Erythroblast (primary cell): ENCODE measurements around the gene SAFB.
"Not testable (repeated sequence)": the region's sequence is repeated elsewhere in the genome, so short reads cannot be mapped to it uniquely, and the experiment has no call there.

Experiments used
- DNase-seq, 2 experiments: peaks; one replicate each; lab custom pipeline; 2025; lab: John Stamatoyannopoulos, UW
- GATA1 ChIP-seq: IDR thresholded peaks from 2 replicates; pipeline ENCODE4 v1.6.1; 2011; ENCODE audit warnings: low read depth, mild to moderate bottlenecking, control low read depth, low read length, moderate library complexity
- POLR2A ChIP-seq: IDR thresholded peaks from 2 replicates; pipeline ENCODE4 v1.6.1; 2011; ENCODE audit warnings: mild to moderate bottlenecking, low read length

The SAFB gene

DNA sequence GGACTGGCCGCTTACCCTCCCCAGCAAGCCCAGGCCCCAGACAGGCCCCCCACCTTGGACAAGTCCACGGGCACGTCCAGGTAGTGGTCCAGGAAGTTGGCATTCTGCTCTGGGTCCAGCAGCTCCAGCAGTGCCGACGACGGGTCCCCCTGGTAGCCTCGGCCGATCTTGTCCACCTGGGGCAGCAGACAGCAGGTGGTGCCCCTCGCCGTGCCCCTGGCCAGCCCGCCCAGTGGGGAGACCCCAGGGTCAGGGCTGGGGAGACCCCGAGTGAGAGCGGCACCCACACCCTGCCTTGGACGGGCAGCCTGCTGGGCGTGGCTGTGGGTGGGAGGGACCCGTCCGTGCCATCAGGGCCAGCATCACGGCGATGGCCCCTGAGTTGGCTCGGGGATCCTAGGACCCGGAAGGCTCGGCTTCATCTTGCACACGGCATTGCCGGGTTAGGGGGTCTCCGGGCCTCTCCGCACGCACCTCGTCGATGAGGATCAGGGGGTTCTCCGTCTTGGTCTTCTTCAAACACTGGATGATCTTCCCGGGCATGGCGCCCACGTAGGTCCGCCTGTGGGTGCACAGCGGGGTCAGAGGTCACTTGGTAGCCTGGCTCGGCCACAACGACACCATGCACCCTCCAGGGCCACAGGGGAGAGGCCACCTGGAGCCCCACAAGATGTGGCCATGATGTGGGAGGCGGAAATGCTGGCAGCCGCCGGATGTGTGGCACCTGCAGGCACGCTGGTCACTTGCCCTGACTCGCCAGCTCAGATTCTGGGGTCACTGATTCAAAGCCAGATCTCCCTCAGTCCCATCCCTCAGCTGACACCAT lies 73.5 kb downstream of the SAFB start:
- TF ChIP-seq GATA1 (no peak), POLR2A (no peak)
- no peak for DNase-seq

DNA sequence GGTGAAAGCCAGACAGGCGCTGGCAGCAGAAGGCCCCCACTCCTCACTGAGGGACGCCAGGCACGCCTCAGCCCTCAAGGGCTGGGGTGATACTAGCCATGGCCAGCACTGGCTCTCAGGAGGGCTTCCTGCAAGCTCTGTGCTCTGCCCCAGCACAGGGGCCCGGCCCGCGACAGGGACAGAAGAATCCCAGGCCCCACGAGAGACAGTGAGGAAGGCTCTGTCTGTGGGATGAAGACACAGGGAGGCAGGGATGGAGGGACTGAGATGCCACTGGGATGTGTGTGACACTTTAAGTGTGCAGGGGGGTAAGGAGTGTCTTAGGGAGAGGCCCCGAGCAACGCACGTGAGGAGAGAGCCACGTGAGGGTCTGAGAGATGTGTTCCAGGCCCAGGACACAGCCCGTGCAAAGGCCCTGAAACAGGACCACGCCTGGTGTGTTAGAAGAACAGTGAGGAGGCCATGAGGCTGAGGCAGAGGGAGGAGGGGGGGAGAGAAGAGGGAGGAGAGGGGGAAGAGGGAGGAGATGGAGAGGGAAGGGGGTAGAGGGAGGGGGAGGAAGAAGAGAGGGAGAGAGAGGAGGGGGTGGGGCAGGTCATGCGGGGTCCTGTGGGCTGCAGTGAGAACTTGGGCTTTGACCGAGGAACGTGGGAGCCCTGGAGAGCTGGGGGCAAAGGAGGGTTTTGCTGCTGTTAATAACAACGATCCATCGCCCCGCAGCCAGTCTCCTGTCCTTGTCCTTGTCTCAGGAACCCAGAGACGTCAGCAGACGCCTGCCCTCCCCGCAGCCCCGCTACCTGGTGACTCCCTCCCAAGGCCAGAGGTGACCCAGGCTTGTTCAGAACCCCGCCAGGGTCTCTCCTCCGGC lies 74.4 kb downstream of the SAFB start:
- no peak for DNase-seq
- TF ChIP-seq GATA1 = no peak
- no peak for TF ChIP-seq POLR2A

- DNase-seq = no peak
- TF ChIP-seq GATA1 (no peak), POLR2A (no peak)
These were observed 75.2 kb downstream of the SAFB start for GRCh38 chr19:5697890-5698634.

DNA sequence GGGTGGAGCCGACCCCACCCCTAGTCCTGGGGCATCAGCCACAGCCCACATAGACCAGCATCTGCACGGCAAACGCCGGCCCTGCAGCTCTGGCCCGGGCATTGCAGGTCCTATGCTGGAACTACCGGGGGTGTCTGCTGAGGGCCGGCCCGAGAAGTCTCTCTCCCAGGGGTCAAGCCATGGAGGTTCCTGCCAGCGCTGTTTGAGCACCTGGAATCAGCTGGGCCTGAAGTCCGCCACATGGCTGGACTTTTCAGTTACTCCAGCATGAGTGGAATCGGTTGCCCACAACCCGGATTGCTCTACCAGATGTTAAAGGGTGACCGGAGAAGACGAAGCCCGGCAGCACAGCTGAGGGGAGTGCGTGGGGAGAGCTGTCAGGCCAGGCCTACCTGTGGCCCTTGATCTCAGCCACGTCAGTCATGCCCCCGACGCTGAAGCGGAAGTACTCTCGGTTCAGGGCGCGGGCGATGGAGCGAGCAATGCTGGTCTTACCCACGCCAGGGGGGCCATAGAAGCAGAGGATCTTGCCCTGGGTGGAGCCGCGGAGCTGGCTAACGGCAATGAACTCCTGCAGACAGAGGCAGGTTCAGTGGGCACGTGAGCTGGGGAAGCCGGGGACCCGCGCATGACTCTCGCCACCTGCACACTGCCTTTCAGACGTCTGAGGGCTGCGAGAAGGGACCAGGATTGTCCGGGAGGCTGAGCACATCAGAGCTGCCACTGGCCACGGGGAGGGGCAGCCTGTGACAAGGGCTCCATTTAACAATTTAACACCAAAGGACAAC lies 75.9 kb downstream of the SAFB start:
- DNase-seq = no peak
- TF ChIP-seq POLR2A = no peak
- no peak for TF ChIP-seq GATA1

DNA sequence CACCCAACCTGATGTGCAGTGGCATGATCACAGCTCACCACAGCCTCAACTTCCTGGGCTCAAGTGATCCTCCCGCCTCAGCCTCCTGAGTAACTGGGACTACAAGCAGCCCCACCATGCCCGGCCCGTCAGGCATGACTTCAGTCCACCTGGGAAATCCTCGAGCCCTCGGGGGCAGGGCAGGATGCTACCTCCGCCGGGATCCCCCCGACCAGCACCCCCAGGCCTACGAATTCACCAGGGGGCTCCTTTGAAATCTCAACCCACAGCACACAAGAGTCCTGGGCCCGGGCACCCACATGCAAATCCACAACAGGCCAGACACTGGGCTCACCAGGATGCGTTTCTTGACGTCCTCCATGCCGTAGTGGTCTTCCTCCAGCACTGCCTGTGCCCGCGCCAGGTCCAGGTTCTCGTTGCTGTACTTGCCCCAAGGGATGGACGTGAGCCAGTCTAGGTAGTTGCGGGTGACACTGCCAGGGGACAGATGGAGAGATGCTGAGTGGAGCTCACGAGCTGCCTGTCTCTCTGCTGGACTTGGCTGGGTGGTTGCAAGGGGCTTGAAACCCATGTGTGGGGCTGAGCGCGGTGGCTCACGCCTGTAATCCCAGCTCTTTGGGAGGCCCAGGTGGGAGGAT lies 77.7 kb downstream of the SAFB start:
- no peak for DNase-seq
- TF ChIP-seq POLR2A = no peak
- TF ChIP-seq GATA1 = no peak

DNA sequence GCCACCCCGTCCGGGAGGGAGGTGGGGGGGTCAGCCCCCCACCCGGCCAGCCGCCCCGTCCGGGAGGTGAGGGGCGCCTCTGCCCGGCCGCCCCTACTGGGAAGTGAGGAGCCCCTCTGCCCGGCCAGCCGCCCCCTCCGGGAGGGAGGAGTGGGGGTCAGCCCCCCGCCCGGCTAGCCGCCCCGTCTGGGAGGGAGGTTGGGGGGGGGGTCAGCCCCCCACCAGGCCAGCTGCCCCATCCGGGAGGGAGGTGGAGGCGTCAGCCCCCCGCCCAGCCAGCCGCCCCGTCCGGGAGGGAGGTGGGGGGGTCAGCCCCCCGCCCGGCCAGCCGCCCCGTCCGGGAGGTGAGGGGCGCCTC lies 79.1 kb downstream of the SAFB start:
- DNase-seq = not testable (repeated sequence)

GRCh38 chr19:5703819-5704818 lies 81.2 kb downstream of the SAFB start:
- TF ChIP-seq GATA1 (no peak), POLR2A (no peak)
- no peak for DNase-seq

DNA sequence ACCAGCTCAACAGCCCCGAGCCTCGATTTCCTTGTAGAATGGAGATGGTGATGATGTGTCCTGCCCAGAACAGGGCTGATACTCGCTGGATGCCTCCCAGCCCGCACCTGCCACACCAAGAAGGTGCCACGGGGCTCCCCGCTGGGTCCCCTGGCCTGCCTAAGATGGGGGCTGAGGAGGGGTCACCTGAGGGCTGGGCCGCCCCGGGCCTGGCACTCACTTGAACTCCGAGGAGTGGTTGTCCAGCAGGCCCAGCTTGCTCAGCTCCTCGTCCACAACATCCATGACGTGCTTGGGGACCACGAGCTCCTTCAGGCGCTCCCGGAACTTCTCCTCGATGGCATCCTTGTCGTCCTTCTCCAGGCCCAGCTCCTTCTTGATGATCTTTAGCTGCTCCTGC lies 82.7 kb downstream of the SAFB start:
- no peak for TF ChIP-seq GATA1
- no peak for TF ChIP-seq POLR2A
- no peak for DNase-seq

DNA sequence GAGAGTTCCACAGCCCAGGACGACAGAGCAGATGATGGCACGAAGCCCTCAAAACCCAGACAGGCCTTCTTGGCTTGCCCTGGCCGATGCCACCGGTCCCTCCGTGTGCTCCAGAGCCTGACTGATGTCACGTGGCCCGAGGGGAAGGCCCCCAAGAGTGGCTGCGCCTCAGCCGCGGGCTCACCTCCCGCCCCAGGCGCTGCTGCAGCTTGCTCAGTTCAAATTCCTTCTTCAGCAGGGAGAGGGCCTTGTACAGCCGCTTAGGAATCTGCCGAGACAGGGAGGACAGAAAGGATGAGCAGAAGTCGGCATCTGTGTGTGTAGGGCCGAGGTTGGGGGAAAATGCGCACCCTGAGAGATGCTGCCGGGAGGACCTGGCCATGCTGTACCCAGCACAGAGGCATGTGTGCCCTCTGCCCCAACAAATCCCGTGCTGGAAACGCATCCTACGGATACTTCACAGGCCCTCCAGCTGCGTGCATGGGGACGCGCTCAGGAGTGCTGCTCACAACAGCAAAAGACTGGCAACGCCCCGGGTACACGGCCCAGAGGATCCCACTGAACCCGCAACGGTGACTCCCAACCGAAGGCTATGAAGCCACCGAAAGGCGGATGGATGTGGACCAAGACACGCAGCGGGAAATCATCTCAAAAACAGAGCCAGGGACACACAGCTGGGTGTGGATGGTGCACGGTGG lies 84.1 kb downstream of the SAFB start:
- no peak for TF ChIP-seq POLR2A
- TF ChIP-seq GATA1 = no peak
- no peak for DNase-seq

DNA sequence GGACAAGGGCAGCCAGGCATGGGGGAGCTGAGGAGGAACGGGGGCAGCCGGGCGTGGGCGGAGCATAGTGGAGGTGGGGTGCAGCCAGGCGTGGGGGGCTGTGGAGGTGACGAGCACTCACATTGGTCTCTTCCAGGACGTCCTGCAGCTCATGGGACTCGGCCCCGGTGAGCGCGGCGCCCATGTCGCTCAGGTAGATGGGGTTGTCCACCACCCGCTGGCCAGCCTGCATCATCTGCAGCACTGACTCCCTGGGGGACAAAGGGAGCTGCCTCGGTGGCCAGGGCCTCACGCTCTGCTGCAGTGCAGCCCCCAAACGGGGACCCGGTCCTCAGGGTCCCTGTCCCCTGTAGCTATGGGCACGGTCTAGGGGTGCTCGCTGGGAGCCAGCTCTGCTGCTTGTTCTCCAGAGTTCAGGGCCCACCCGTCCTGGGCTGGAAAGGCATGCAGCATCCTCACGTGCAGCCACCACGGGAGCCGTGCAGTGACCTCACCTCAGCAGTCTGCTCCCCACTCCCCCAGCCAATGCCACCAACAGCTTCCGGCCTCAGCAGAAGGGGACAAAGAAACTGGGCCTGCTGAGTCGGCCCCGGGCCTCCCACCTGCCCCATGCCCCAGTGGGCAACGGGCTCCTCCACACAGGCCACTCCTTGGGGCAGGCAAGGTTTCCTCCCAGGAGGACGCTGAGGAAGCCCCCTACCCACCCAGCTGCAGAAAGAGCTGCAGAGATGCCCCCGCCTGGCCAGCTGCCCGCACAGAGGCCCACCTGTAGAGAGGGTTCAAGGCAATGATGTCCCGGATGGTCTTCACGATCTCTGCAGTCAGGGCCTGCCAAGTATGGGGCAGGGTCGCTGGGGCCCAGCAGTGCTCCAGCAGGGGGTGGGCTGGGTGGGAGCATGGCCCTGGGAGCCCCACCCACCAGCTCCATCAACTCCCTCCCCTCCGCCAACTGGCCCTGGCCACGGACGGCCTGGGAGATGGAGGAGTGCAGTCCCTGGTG lies 85.0 kb downstream of the SAFB start:
- DNase-seq = no peak
- TF ChIP-seq GATA1 (no peak), POLR2A (no peak)

DNA sequence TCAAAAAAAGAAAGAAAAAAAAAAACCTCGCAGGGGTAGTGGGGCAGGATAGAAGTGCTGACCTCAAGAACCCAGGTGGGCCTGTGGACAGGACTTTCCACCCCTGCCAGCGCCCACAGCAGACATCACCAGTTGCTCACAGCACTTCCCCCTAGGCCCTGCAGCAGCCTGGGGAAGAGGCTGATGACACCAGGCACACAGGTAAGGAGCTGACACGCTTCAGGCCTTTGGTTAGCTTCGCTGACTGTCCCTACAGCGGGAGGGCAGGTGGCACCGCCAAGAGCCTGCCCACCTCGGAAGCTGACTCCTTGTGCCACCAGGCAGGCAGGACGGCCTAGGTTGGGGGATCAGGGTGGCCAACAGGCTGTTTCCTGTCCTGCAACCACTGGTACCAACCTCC lies 88.1 kb downstream of the SAFB start:
- no peak for TF ChIP-seq POLR2A
- no peak for TF ChIP-seq GATA1
- DNase-seq = no peak
